Hematopoietic multipotent progenitor cell treated with erythropoietin and hydrocortisone succinate and interleukin-3 and kit ligand, for 6 days (in vitro differentiated cells): ENCODE measurements around the gene STPG2.

Experiments used
- DNase-seq: peaks from one replicate; pipeline ENCODE4 v3.0.0-alpha.2; 2015

Gene STPG2

GRCh38 chr4:98143001-98143899 is at the start of gene STPG2:
Gene STPG2, minus strand, starts transcription at chr4:98143476.
- peak; percentile 97 for DNase-seq

DNA sequence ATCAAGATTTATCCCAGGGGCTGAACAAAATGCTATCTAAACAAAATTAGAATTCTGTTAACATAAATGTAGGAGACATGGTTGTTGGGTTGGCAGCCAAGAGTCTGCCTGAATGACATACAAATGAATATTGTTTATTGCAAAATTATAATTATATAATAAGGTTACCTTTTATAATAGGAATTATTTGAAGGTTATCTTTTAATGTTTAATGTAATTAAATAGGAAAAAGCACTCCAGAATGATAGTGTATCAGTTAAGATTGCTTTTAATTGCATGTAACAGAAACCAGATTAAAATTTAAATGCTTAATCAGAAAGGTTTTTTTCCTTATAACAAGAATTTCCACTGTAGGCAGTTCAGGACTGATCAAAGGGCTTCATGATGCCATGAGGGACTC is 42.0 kb upstream of the STPG2 start:
- no peak for DNase-seq

GRCh38 chr4:98181809-98182208 is 38.5 kb upstream of the STPG2 start:
- DNase-seq, result no peak

GRCh38 chr4:98179951-98180350 is 36.7 kb upstream of the STPG2 start:
- DNase-seq, result no peak

DNA sequence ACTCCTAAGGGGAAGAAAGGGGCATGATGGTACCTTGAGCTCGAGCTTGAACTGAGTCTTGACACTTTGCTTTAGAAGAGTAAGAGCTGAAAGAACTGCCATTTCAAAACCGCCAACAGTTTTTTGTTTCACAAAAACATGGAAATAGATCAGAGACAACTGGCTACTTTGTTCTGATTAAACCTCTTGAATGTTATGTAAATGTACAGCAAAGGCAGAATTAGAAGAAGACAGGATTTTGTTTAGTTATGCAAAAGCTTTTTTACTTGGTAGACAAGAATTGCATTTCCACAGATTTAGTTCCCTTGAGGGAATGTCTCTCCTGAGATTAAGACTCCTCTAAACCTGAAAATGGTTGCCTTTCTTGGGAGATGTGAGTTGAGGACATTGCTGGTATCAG is 33.3 kb upstream of the STPG2 start:
- DNase-seq, result no peak

GRCh38 chr4:98170035-98170434 is 26.8 kb upstream of the STPG2 start:
- DNase-seq, result no peak

DNA sequence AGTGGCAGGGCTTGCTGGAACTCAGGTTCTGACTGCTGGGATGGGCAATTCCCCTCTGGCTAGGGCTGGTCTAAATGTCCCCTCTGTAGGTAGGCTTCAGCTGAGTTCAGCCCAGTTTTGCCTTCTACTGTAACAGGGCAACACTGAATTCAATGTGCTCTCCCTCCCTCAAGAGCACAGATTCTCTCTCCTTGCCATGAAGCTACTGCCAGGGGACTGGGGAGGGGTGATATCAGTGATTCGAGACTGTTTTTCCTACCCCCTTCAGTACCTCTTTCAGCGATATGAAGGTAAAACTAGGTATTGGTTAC is 23.4 kb upstream of the STPG2 start:
- DNase-seq, result no peak

- no peak for DNase-seq
Measured at GRCh38 chr4:98166025-98166730, 22.9 kb upstream of the STPG2 start.

- no peak for DNase-seq
Measured at GRCh38 chr4:98162696-98163095, 19.4 kb upstream of the STPG2 start.

DNA sequence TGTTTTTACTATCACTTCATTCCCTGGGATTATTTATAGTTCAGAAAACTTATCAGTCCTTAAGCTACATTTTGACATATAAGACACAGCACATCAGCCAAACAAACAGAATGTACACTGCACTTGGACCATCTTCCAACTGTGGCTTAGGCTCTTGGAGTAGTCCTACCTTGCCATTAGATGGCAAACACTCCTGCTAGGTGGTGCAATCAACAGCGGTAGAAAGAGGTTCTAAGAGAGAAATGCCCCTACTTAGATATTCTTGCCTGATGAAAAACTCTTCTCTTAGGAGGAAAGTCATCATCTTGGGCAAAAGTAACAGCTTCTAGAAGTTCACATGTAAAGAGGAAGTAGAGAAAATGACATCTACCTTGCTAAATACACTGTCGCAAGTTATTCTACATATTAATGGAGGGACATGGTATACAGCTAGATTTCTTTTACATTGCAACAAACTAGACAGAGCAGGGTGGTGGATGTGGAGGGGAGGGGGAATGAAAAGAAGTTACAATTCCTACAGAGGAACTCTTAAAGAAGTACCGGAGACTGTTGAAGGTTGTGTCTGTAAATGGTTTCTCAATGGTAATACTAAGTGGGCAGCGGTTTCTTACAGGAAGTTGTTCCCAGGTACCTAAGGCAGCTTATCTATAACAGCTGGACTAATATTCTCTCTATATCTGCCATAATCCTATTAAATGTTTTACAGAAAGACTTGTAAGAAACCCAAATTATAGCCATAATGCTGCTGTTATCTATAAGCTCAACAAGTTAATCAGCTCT is 8.1 kb upstream of the STPG2 start:
- DNase-seq, result peak; percentile 68

DNA sequence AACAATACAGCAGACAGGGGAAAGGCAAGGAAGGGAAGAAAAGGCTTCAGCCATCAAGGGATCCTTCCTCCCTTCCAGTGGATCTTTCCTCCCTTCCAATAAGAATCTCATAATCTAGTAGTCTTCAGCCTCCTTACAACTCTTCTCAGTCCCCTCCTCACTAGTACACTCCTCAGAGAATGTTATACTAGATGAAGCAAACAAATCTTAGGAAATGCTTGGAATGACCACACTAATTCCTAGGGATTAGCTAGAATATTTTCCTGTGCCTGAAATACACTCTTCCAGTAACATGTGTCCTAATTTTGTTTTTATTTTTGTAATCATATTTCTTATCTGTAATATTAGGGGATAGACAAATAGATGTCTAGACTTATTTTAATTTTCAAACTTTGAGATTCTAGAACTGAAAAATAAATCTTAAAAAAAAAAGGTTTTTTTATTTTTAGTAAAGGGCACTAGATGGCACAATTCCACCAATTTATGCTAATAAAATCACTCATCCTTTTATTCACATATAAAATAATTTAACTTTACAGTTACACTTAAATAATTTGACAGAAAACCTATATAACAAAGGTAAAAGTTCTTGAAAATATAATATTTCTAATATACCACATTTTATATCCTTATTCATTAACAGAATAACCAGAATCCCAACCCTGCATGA is 7.0 kb upstream of the STPG2 start:
- peak; percentile 73 for DNase-seq

DNA sequence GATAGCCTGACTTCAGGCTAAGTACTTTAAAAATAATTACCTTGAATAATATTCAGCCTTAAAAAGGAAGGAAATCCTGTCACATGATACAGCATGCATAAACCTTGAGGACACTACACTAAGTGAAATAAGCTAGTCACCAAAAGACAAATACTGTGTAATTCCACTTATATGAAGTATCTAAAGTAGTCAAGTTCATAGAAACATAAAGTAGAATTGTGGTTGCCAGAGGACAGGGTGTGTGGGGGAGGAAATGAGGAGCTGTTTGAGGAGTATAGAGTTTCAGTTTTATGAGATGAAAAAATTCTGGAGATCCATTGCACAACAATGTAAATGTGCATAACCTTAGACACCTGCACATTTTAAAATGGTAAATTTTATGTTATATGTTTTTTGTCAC is 5.6 kb upstream of the STPG2 start:
- DNase-seq, result no peak

GRCh38 chr4:98126141-98126540 is 17.1 kb downstream of the STPG2 start:
- DNase-seq, result no peak

GRCh38 chr4:98125585-98125984 is 17.7 kb downstream of the STPG2 start:
- DNase-seq, result no peak

- no peak for DNase-seq
Measured at GRCh38 chr4:98117363-98117762, 25.9 kb downstream of the STPG2 start.

GRCh38 chr4:98113012-98113411 is 30.3 kb downstream of the STPG2 start:
- peak; percentile 31 for DNase-seq

GRCh38 chr4:98110929-98111328 is 32.3 kb downstream of the STPG2 start:
- DNase-seq, result no peak

- no peak for DNase-seq
Measured at GRCh38 chr4:98110214-98110613, 33.1 kb downstream of the STPG2 start.

GRCh38 chr4:98102660-98103059 is 40.6 kb downstream of the STPG2 start:
- DNase-seq, result no peak

DNA sequence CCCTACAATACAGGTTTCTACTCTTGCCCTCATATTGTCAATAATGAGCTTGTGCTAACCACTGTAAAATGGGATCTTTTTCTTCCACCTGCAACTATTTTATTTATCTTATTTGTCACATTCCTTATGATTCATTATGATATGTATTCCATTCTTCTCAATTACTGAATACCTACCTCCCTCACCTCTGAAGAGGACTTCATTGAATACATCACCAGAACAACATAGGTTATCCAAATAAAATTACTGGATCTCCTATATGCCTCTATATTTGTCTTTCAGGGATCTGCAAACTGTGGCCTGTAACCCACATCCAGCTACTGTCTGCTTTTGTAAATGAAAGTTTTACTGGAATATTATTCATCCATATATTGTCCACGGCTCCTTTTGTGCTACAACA is 41.3 kb downstream of the STPG2 start:
- no peak for DNase-seq

DNA sequence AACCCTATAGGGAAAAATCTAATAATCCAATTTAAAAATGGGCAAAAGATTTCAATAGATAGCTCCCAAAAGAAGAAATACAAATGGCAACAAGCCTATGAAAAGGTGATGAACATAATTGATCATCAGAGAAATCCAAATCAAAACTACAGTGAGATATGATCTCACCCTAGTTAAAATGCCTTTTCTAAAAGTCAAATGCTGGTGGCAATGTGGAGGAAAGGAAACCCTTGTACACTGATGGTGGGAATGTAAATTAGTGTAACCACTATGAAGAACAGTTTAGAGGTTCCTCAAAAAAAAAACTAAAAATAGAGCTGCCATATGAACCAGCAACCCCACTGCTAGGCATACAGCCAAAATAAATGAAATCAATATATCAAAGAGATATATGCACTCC is 44.5 kb downstream of the STPG2 start:
- no peak for DNase-seq

- DNase-seq, result no peak
Measured at GRCh38 chr4:98094118-98094517, 49.2 kb downstream of the STPG2 start.

- DNase-seq, result no peak
Measured at GRCh38 chr4:98093662-98094061, 49.6 kb downstream of the STPG2 start.
